Astrocyte of the cerebellum (primary cell): ENCODE data around the gene C11orf98.
A peak's percentile ranks its signal among the peaks of the same experiment; 100 is the strongest.
"Not testable (repeated sequence)": the region's sequence is repeated elsewhere in the genome, so short reads cannot be mapped to it uniquely, and the experiment has no call there.

Source experiments
- DNase-seq: peaks from one replicate; pipeline ENCODE4 v3.0.0-alpha.2; 2011; ENCODE audit warnings: low read depth
- H3K4me3 ChIP-seq: 2 replicates; pipeline ENCODE4 v1.5.1; 2011; ENCODE audit warnings: mild to moderate bottlenecking, low read depth, low read length, moderate library complexity
- CTCF ChIP-seq: IDR thresholded peaks from 2 replicates; pipeline ENCODE4 v1.5.1; 2012; ENCODE audit warnings: low read length, low read depth, moderate library complexity, mild to moderate bottlenecking; ENCODE audit errors: missing control alignments
- in situ Hi-C: cut with HindIII; loops from 2 replicates; pipeline ENCODE4 v1.10.0; 2017; ENCODE audit warnings: low sequenced_read_pairs

Gene C11orf98

GRCh38 chr11:62708793-62709192, 43.8 kb upstream of the C11orf98 start:
- DNase-seq: no peak
- TF ChIP-seq CTCF: no peak
- peak overlapping the region; percentile 51 for H3K4me3 ChIP-seq
- in situ Hi-C loops: no loop called here

- no peak for DNase-seq
- H3K4me3 ChIP-seq: peak overlapping the region; percentile 51
- no peak for TF ChIP-seq CTCF
- in situ Hi-C loops: no loop called here
Observed at GRCh38 chr11:62708392-62708791, 43.4 kb upstream of the C11orf98 start.

GRCh38 chr11:62707277-62707861, 42.4 kb upstream of the C11orf98 start, which contains the start of the genes BSCL2 and GNG3:
Gene BSCL2 (minus strand): TSS chr11:62707424. CDS start chr11:62707195, 229 bp downstream.
Gene GNG3 (plus strand): TSS chr11:62707676. CDS start chr11:62708296, 620 bp downstream.
- no peak for DNase-seq
- in situ Hi-C loops: no loop called here
- peak within 1 kb of the TSS; percentile 60 for H3K4me3 ChIP-seq
- TF ChIP-seq CTCF: no peak

GRCh38 chr11:62706850-62707247, 41.8 kb upstream of the C11orf98 start:
- peak overlapping the region; percentile 60 for H3K4me3 ChIP-seq
- TF ChIP-seq CTCF: no peak
- in situ Hi-C loops: no loop called here
- no peak for DNase-seq

GRCh38 chr11:62705880-62706849, 41.2 kb upstream of the C11orf98 start:
- in situ Hi-C loops: no loop called here
- TF ChIP-seq CTCF: no peak
- peak overlapping the region; percentile 60 for H3K4me3 ChIP-seq
- peak; percentile 84 for DNase-seq

GRCh38 chr11:62705413-62705812, 40.4 kb upstream of the C11orf98 start:
- H3K4me3 ChIP-seq: peak overlapping the region; percentile 60
- TF ChIP-seq CTCF: no peak
- no peak for DNase-seq
- in situ Hi-C loops: no loop called here

GRCh38 chr11:62703921-62704320, 38.9 kb upstream of the C11orf98 start:
- in situ Hi-C loops, DNase-seq, H3K4me3 ChIP-seq: not testable (repeated sequence)
